GM19324 (cell line): ENCODE data around the gene TOGARAM1.

Experiments used
- ATAC-seq: cut with Tn5 transposase; IDR thresholded peaks from one replicate; pipeline ENCODE4 v1.9.1; 2021; ENCODE audit warnings: mild to moderate bottlenecking, moderate library complexity; ENCODE audit not compliant: unreplicated experiment, low FRiP score

Gene TOGARAM1

DNA sequence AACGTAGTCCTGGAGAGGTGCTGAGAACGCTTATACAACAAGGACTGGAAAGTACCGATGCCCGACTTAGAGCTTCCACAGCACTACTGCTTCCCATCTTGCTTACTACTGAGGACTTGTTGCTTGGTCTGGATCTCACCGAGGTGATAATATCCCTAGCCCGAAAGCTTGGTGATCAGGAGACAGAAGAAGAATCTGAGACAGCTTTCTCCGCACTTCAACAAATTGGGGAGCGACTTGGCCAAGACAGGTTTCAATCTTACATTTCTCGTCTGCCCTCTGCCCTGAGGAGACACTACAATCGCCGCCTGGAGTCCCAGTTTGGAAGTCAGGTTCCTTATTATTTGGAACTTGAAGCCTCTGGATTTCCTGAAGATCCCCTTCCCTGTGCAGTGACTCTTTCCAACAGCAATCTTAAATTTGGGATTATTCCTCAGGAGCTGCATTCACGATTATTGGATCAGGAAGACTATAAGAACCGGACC is 1.1 kb downstream of the TOGARAM1 start:
- ATAC-seq: no peak

DNA sequence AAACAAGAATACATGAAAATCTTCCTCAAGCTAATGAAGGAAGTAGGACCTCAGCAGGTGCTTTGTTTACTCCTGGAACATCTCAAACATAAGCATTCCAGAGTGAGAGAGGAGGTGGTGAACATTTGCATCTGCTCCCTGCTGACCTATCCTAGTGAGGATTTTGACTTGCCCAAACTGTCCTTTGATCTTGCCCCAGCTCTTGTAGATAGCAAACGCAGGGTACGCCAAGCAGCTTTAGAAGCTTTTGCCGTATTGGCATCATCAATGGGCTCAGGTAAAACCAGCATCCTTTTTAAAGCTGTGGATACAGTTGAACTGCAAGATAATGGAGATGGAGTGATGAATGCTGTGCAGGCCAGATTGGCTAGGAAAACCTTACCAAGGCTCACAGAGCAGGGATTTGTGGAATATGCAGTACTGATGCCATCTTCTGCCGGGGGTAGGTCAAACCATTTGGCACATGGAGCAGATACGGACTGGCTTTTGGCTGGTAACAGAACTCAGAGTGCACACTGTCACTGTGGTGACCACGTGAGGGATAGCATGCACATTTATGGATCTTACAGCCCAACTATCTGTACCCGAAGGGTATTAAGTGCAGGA is 1.9 kb downstream of the TOGARAM1 start:
- no peak for ATAC-seq

DNA sequence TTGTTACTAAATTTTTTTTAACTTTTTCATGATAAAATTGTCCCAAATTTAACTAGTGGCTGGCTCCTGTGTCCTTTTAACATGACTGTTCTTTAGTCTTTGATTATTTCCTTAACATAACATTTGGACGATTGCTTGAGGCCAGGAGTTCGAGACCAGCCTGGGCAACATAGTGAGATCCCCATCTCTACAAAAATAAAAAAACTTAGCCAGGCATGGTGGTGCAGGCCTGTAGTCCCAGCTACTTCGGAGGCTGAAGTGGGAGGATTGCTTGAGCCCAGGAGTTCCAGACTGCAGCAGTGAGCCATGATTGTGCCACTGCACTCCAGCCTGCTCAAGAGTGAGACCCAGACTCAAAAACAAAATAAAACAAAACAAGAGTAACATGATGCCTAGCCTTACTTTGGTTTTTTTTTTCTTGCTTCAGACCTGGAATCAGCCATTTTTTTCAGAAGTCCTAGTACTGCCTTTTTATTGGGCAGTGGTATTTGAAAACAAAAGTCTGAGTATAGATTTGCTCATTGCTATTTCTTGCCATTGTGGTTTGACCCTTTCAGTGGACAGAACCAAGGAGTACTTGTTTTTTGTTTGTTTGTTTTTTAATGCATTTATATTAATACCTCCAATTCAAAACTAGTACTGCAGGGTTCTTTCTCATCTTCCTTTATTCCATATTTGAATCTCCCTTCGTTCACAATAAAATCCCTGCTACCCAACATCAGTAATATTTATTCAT is 4.8 kb downstream of the TOGARAM1 start:
- no peak for ATAC-seq

DNA sequence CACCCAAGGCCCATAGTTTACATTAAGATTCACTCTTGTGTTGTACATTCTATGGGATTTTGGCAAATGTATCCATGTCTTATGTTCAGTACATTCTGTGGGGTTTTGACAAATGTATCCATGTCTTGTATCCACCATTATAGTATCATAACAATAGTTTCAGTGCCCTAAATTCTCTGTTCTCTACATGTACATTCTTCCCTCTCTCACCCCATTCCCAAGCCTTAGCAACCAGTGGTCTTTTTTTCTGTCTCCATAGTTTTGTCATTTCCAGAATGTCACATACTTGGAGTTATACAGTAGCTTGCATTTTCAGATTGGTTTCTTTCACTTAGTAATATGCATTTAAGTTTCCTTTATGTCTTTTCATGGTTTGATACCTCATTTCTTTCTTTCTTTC is 6.7 kb downstream of the TOGARAM1 start:
- ATAC-seq: no peak

DNA sequence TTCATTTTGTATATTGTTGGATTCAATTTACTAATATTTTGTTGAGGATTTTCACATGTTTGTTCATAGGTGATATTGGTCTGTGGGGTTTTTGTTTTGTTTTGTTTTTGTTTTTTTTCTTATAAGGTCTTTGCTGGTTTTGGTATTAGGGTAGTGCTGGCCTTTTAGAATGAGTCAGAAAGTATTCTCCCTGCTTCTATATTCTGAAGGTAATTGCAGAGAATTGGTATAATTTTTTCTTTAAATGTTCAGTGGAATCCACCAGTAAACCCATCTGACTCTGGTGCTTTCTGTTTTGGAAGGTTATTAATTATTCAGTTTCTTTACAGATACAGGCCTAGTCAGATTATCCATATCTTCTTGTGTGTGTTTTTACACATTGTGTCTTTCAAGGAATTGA is 8.9 kb downstream of the TOGARAM1 start:
- no peak for ATAC-seq

DNA sequence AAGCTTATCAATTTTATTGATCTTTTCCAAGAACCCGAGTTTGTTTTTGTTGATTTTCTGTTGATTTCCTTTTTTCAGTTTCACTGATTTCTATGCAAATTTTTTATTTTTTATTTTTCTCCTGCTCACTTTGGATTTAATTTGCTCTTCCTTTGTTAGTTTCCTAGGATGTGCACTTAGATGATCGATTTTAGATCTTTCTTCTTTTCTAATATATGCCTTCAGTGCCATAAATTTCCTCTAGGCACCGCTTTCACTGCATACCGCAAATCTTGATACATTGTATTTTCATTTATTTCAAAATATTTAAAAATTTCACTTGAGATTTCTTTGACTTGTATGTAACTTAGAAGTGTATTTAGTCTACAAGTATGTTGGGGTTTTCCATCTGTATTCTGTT is 9.5 kb downstream of the TOGARAM1 start:
- ATAC-seq: no peak

DNA sequence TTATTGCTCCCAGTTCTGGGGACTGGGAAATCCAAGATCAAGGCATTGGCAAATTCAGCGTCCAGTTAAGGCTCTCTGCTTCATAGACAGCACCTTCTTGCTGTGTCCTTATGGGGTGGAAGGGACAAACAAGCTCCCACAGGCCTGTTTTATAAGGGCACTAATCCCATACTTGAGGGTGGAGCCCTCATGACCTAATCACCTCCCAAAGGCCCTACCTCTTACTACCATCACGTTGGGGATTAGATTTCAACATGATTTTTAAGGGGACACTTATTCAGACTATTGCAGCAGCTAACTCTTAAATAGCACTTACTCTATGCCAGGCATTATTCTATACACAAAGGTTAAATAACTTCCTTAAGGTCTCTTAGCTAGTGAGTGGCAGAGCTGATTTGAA is 17.3 kb downstream of the TOGARAM1 start:
- no peak for ATAC-seq

DNA sequence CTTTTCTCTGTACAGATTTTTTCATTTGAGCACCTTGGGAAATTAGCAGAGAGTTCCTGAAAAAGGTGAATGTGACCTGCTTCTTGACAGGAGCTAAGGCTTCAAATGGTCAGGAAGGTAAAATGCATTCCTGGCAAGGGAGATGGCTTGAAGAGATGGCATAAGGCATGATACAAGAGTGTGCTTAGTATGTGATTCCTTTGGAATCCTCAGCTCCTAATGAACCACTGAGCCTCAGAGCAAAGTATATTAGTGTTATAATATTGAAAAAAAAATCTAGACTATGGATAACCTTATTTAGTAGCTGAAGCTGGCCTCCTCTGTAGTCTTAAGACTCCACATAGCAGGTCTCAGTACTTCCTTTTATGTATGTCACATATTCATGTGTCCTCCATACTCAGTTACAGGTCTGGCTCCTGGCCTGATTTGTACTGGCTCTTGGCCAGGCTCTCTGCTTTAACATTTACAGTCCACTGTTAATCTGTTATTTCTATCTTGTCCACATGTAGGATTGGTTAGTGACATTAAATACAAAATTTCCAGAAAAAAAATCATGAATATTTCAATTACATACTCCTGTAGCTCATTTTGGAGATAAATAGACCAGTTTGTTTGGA is 17.9 kb downstream of the TOGARAM1 start:
- ATAC-seq: no peak

DNA sequence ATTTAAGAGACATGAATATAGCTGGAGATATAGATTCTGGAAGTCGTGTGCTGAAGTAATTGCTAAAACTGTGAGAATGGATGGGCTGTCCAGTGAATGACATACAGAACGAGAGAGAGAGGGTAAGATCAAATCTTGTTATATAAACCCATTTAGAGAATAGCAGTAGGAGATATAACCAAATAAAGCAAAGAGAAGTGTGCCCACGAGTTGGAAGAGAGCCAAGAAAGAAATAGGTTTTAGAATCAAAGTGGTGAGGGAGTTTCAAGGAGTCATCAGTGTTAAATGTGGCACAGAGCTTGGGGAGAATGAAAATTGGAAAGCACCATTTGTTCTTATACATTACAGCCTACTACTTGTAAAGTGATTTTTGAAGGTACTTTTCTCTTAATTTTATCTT is 19.2 kb downstream of the TOGARAM1 start:
- no peak for ATAC-seq

DNA sequence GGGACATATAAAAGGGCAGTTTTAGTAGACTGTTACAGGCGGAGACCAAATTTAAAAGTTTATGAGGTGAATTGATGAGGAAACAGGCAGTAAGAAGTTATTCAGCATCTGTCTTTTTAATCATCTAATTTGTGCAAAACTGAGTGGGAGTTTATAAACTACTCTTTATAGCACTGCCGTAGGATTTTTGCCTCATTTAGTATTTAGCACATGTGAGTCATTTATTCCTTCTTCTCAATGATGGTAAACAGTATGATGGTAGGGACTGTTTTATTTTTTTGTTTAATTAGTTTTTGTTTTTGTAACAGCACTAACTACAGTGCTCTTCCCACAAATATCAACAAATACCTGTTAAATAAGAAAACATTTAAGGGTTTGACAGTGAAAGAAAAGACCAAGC is 20.6 kb downstream of the TOGARAM1 start:
- no peak for ATAC-seq

DNA sequence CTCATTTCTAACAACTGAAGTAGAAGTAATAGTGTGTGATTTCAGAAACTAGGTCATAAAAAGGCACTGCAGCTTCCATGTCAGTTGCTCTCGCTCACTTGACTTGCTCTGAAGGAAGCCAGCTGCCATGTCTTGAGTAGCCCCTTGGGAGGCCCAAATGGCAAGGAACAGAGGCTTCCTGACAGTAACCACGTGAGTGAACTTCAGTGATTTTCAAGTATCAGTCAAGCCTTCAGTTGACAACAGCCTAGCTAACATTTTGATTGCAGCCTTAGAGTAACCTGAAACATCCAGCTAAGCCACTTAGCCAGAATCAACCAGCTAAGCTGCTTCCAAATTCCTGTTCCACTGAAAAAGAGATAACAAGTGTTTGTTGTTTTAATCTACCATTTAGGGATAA is 26.7 kb downstream of the TOGARAM1 start:
- no peak for ATAC-seq

DNA sequence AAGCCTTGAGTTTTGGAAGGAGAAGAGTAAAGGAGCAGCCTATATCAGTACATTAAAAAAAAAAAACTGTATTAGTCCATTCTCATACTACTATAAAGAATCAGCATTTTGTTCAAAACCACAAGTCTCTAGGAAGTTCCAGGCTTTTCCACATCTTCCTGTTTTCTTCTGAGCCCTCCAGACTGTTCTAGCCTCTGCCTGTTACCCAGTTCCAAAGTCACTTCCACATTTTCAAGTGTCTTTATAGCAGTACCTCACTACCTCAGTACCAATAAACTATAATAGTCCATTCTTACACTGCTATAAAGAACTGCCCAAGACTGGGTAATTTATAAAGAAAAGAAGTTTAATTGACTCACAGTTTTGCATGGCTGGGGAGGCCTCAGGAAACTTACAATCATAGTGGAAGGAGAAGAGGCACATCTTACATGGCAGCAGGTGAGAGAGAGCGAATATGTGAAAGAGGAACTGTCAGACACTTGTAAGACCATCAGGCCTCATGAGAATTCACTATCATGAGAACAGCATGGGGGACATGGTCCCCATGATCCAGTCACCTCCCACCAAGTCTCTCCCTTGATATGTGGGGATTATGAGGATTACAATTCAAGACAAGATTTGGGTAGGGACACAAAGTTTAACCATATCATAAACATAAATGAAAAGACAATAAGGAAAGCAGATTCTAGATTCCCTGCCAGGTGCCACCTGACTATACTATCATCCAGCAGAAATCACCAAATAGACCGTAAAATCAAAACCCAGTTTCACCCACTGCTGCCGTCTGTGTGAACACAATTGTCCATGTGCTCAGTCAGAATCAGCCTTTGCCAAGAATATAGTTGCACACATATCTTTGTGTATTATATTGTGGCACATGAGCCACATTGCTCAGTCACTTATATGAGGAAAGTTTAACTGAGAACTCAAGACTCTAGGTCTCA is 27.8 kb downstream of the TOGARAM1 start:
- ATAC-seq: no peak

DNA sequence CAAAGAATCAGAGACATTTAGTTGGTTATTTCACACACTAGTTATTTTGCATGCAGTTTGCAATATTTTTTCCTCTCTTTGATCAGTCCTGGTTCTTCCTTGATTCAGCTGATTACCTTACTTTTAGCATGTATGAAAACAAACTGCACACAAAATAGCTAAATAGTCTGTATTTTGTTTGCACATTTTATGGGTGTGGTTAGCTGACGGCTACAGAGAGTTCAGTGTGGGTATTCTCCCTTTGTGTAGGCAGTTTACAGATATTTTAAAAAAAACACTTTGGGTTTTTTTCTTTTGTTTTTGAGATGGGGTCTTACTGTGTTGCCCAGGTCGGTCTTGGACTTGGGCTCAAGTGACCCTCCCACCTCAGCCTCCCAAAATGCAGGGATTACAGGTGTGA is 28.5 kb downstream of the TOGARAM1 start:
- ATAC-seq: no peak

DNA sequence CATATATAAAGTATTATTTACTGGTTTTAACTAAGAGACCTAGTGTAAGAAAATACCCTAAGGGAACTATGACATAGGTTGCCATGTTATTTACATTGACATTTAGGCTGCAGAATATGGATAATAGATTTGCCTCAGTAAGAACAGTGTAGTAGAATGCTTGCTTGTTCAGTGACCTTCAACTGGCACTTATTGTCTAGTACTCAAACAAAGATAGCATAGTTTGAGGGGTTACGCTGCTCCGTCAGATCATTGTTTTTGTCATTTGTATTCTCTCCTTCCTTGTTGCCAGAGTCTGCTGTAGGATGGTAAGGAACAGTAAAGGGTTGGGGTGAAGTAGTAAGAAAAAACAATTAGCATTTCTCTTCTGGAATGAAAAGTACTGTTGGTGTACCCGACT is 33.2 kb downstream of the TOGARAM1 start:
- ATAC-seq: no peak

DNA sequence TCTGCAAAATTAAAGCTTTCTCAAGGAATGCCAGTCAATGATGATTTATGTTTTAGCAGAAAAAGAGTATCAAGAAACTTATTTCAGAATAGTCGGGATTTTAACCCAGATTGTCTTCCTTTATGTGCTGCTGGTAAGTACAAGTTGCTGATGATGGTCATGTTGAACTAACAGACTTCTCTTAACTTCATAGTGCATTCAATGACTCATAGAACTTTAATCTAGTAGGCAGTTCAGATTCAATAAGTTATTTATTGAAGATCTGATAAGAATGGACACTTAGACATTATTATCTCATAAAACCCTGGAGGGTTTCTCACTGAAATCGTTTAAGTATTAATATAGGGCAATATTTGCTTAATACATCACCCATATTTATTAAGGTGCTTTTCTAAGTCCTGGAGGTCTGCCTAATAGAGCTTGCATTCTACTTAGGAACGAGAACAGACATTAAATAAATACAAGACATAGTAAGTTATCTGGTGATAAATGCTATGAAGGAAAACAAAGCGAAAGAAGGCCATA is 33.8 kb downstream of the TOGARAM1 start:
- no peak for ATAC-seq

DNA sequence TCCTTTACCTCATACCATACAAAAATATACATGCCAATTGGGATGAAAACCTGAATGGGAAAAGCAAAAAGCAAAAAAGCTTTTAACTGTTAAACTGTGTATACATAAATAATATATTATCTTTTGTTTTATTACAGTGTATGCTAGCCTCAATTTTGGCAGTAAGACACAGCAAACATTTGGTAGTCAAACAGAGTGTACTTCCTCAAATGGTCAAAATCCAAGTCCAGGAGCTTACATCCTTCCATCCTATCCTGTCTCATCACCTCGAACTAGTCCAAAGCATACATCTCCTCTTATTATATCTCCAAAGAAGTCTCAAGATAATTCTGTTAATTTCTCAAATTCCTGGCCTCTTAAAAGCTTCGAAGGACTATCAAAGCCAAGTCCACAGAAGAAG is 41.9 kb downstream of the TOGARAM1 start:
- ATAC-seq: no peak

DNA sequence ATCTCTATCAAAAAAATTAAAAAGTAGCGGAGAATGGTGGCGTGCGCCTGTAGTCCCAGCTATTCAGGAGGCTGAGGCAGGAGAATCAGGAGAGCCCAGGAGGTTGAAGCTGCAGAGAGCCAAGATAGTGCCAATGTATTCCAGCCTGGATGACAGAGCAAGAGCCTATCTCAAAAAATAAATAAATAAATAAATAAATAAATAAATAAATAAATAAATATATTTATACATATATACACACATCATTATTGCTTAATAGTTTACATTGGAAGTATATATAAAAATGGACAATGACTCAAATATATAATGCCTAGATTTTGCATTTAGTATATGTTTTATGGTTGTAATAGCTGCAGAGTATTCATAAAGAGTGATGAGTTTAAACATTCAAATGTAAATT is 53.1 kb downstream of the TOGARAM1 start:
- no peak for ATAC-seq

DNA sequence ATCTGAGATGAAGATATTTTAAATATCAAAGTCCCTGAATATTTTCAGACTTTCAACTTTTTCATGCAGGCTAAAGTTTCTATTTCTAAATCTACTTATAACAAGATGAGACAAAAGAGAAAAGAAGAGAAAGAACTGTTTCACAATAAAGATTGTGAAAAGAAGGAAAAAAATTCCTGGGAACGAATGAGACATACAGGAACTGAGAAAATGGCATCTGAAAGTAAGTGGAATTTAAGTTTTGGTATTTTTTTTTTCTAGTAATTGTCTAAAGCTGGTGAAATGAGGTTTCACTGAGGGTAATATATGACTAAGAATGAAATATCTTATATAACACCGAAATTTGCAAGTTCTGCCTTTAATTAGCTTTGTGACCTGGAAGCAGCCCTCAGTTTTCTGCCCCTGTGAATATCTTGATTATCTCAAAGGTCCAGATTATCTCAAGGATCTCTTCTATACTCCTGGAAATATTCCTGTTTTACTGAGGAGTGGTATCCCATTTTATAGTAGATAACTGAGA is 66.2 kb downstream of the TOGARAM1 start:
- no peak for ATAC-seq

DNA sequence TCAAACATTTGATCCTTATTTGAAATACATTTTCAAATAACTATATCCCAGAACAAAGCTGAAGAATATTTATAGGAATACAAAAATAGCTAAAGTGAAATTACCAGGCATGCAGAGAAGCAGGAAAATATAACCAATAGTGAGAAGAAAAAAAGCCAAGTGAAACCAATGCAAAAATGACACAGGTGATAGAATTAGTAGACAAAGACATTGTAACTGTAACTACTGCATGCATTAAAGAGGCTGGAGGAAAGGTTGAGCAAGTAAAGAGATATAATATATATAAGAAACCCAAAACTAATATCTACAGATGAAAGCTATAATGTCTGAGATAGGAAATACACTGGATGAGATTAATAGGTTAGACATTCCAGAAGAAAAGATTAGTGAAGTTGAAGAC is 72.7 kb downstream of the TOGARAM1 start:
- no peak for ATAC-seq

DNA sequence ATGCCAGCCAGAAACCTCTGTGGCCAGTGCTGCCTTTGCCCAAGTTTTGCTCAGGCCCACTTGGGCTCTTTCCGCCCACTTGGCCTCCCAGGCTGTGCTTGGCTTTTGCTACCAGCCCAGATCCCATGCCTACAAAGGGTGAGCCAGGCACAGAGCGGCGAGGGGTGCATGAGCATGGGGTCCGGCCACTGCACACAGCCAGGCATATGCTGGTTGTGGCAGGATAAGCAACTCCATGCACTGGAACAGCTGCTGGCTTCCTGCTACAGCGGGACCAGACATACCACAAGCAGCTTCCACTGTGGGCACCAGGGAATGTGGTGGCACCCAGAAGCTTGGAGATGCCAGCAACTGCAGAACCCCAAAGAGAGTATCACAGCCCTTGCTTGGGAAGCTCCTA is 76.3 kb downstream of the TOGARAM1 start:
- ATAC-seq: no peak
